GM12801 (cell line): ENCODE measurements around the gene ASCC3.

ENCODE experiments used
- CTCF ChIP-seq: IDR thresholded peaks from one replicate; pipeline ENCODE4 v1.5.1; 2011; ENCODE audit warnings: control low read depth; ENCODE audit not compliant: insufficient read length; ENCODE audit errors: extremely low read depth

The ASCC3 gene

DNA sequence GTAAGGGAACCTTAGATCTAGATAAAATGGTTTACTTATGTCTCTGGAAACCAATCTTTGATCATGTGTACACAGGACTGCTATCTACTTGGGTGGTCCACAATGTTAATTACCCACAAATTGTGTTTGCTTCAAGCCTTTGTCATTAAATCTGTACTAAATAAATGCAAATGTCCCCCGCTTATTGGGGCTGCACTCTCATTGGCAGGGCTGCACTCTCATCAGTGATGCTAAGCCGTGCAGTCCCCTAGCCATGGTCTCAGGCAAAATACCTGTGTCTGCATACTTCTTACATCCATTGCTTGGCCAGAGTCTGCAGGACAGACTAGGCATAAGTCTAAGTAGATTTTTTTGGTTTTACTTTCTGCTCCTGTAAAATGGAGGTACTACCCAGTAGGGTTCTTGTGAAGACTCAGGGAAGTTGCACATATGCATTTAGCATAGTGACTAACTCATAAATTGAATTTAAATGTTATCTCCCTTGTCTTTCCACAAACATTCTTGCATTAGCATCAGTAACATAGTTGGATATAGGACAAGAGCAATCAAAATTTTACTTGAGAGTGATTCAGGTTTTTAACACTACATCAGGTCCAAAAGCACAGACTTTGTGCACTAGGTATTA, 117.4 kb downstream of the ASCC3 start:
- TF ChIP-seq CTCF, result no peak

DNA sequence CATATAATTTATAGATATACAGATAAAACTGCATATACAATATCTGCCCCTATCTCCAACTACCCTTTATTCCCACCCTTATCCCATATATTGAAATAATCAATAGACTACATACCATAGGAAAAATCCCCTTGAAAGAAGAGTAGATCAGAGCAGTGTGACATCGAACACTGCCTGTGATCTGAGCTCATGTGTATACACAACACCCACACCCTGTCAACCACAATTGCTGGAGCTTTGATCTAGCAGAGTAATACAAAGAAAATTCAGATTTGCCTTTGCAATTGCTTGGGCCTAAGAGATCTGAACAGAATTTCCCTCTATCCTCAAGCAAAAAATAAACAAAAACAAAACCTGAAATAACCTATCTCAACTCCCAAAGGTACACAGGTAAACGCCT, 119.3 kb downstream of the ASCC3 start:
- no peak for TF ChIP-seq CTCF

GRCh38 chr6:100753421-100753820, 127.7 kb downstream of the ASCC3 start:
- TF ChIP-seq CTCF, result no peak

GRCh38 chr6:100751590-100751989, 129.5 kb downstream of the ASCC3 start:
- no peak for TF ChIP-seq CTCF

GRCh38 chr6:100745419-100746041, 135.6 kb downstream of the ASCC3 start:
- TF ChIP-seq CTCF, result no peak

DNA sequence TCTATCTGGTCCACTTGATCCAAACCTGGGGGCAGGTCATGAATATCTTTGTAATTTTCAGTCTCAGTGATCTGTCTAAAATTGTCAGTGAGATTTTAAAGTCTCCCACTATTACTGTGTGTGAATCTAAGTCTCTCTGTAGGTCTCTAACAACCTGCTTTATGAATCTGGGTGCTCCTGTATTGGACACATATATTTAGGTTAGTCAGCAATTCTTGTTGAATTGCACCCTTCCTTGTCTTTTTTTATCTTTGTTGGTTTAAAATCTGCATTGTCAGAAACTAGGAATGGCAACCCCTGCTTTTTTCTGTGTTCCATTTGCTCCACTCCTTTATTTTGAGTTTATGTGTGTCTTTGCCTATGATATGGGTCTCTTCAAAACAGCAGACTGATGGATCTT, 140.7 kb downstream of the ASCC3 start:
- TF ChIP-seq CTCF, result no peak

DNA sequence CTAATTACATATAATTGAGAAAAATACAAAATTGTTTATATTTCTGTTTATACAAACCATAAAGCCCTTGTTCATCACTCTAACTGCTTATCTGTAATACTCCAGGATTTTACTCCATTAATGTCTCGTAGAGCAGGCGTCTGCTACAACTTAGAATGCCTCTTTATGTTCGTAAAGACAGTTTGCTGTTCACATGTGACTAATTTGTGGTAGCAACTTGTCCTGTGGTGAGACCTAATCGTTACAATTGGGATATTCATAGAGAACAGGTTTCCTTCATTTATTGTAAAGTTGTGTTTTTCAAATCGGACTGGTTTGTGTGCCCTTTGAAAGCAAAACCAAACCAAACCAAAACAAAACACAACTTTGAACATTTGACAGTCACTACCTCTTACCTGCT, 149.7 kb downstream of the ASCC3 start:
- TF ChIP-seq CTCF, result no peak
